Parathyroid adenoma (tissue), 2 donors: ENCODE results near the gene ARFIP2.

ENCODE experiments used
- H2AFZ ChIP-seq: fragments of 300-600 bp; sonication (generic); one replicate; pipeline ENCODE4 v1.7.0; 2017; ENCODE audit warnings: antibody characterized with exemption, mild to moderate bottlenecking
- H3K27ac ChIP-seq: fragments of 300-600 bp; sonication (generic); one replicate; pipeline ENCODE4 v1.7.0; 2017
- H3K27me3 ChIP-seq: fragments of 300-600 bp; sonication (generic); one replicate; pipeline ENCODE4 v1.7.0; 2017; ENCODE audit warnings: low read length; ENCODE audit not compliant: control insufficient read depth, insufficient read depth
- H3K36me3 ChIP-seq: fragments of 300-600 bp; sonication (generic); one replicate; pipeline ENCODE4 v1.7.0; 2017; ENCODE audit warnings: low read length; ENCODE audit not compliant: control insufficient read depth, insufficient read depth
- H3K4me1 ChIP-seq: fragments of 300-600 bp; sonication (generic); one replicate; pipeline ENCODE4 v1.7.0; 2017; ENCODE audit warnings: control low read depth
- H3K4me2 ChIP-seq: fragments of 300-600 bp; sonication (generic); one replicate; pipeline ENCODE4 v1.7.0; 2017; ENCODE audit warnings: low read length
- H3K4me3 ChIP-seq: fragments of 300-600 bp; sonication (generic); one replicate; pipeline ENCODE4 v1.7.0; 2017; ENCODE audit warnings: low read depth, low read length
- H3K79me2 ChIP-seq: fragments of 300-600 bp; sonication (generic); one replicate; pipeline ENCODE4 v1.7.0; 2017; ENCODE audit warnings: control low read depth
- H3K9ac ChIP-seq: fragments of 300-600 bp; sonication (generic); one replicate; pipeline ENCODE4 v1.7.0; 2017; ENCODE audit warnings: mild to moderate bottlenecking
- H3K9me3 ChIP-seq: fragments of 300-600 bp; sonication (generic); one replicate; pipeline ENCODE4 v1.7.0; 2017; ENCODE audit warnings: low read length; ENCODE audit not compliant: control insufficient read depth
- TF ChIP-seq, protein P1 (sequence below): fragments of 300-600 bp; sonication (generic); IDR thresholded peaks from one replicate; pipeline ENCODE4 v1.7.0; 2017; ENCODE audit warnings: antibody characterized with exemption, mild to moderate bottlenecking
- donor health status: primary hyperparathyroidism.

Gene ARFIP2

DNA sequence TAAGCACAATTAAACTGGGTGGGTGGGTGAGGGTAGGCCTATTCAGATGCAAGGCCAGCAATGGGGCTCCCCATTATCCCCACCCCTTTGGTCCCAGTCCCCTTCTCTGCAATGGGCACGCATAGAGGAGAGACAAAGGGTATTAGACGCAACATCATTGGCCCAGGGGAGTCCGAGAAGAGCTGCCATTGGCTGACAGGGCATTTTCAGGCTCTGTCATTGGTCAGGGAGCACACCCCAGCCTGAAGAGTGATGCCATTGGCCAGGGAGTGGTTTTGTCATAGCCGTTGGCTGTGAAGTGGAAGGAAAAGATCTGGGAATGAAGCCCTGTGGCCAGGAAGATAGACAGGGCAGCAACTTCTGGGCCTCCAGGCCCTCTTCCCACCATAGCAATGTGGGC is 4.6 kb downstream of the ARFIP2 start:
- H3K4me2 ChIP-seq, result no peak overlapping the region
- H3K9ac ChIP-seq, result no peak overlapping the region
- no peak overlapping the region for H3K4me3 ChIP-seq
- no peaks in the 10 kb centered on the region for H3K36me3 ChIP-seq
- no peaks in the 10 kb centered on the region for H3K9me3 ChIP-seq
- peaks cover 4% of the 10 kb centered on the region for H3K4me1 ChIP-seq
- H2AFZ ChIP-seq, result no peak overlapping the region
- H3K27ac ChIP-seq, result no peak overlapping the region
- H3K79me2 ChIP-seq, result peaks cover 3% of the 10 kb centered on the region
- TF ChIP-seq, protein P1, sequence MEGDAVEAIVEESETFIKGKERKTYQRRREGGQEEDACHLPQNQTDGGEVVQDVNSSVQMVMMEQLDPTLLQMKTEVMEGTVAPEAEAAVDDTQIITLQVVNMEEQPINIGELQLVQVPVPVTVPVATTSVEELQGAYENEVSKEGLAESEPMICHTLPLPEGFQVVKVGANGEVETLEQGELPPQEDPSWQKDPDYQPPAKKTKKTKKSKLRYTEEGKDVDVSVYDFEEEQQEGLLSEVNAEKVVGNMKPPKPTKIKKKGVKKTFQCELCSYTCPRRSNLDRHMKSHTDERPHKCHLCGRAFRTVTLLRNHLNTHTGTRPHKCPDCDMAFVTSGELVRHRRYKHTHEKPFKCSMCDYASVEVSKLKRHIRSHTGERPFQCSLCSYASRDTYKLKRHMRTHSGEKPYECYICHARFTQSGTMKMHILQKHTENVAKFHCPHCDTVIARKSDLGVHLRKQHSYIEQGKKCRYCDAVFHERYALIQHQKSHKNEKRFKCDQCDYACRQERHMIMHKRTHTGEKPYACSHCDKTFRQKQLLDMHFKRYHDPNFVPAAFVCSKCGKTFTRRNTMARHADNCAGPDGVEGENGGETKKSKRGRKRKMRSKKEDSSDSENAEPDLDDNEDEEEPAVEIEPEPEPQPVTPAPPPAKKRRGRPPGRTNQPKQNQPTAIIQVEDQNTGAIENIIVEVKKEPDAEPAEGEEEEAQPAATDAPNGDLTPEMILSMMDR, result no peak
- no peaks in the 10 kb centered on the region for H3K27me3 ChIP-seq

DNA sequence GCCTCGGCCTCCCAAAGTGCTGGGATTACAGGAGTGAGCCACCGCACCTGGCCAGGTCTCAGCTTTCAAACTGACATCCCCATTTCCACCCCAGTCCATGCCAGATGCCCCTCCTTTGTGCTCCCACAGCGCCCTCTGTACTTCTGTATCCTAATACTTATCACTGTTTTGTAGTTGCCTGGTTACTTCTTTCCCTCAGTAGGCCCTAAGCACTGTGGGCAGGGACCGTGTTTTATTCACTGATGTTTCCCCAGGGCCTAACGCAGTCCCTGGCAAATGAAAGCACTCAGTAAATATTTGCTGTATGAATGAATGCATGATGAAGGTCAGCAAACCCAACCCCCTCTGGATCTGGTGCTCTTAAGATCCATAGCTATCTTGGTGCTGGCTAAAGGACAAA is 5.2 kb downstream of the ARFIP2 start:
- Histone ChIP-seq H3K4me3 (no peak overlapping the region), H3K36me3 (no peaks in the 10 kb centered on the region), H3K27ac (no peak overlapping the region), H3K27me3 (no peaks in the 10 kb centered on the region), H3K9me3 (no peaks in the 10 kb centered on the region), H3K79me2 (peaks cover 3% of the 10 kb centered on the region), H3K4me2 (no peak overlapping the region), H3K4me1 (peaks cover 4% of the 10 kb centered on the region), H3K9ac (no peak overlapping the region), H2AFZ (no peak overlapping the region)
- TF ChIP-seq, protein P1, result no peak

DNA sequence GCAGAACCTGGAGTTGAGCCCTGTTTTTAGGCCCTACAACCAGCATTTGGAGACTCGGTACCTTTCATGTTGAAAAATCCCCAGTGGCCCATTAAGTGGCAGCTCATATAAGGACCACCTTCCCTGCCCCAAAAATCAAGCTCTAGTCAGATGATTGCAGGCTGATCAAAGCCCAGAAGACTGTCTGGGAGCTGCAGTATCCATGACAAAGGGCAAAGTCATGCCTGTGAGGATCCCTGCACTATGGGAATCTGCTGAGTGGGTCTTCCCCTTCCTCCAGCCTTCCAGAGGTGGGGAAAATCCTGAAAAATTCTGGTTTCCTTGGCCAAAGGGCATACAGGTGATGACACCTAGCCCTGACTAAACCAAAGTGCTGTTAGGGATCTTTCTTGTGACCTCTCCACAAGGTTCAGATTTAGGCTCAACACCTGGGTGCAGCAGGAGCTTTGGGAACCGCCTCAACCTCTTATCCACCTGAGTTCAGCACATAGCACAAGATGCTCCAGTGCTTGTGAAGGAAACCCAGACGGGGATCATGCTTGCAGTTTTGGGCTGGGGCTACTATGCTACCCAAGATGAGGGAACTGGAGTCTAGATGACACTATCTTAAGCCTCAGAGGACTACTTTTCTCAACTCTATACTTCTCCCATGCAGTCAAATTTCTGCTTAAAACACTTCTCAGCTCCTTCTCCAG is 6.2 kb downstream of the ARFIP2 start:
- peaks cover 2% of the 10 kb centered on the region for H3K4me1 ChIP-seq
- no peaks in the 10 kb centered on the region for H3K9me3 ChIP-seq
- no peaks in the 10 kb centered on the region for H3K79me2 ChIP-seq
- H3K4me3 ChIP-seq, result no peak overlapping the region
- H2AFZ ChIP-seq, result no peak overlapping the region
- H3K27ac ChIP-seq, result no peak overlapping the region
- no peaks in the 10 kb centered on the region for H3K36me3 ChIP-seq
- no peak overlapping the region for H3K9ac ChIP-seq
- no peak overlapping the region for H3K4me2 ChIP-seq
- H3K27me3 ChIP-seq, result no peaks in the 10 kb centered on the region
- TF ChIP-seq, protein P1, result no peak

DNA sequence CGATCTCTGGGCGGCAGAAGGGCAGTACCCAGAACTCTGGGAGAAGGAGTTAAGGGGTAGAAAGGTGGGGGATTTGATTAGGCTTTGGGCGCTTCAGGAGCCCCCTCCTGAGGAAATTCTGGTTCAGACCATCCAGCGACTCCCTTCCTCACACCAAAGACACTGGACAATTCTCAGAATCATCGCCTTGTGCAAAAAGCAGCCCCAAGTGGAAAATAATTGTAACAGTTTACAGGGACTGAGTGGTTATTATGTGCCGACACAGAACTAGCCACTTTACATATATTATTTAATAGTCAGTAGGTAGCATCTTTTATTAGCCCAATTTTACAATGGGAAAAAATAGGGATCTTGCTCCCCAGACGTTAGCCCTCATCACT is 6.7 kb downstream of the ARFIP2 start:
- H3K27me3 ChIP-seq, result no peaks in the 10 kb centered on the region
- TF ChIP-seq, protein P1, result no peak
- H3K9ac ChIP-seq, result no peak overlapping the region
- H3K36me3 ChIP-seq, result no peaks in the 10 kb centered on the region
- peak overlapping the region; percentile 84 for H3K27ac ChIP-seq
- peak overlapping the region; percentile 65 for H3K4me2 ChIP-seq
- no peaks in the 10 kb centered on the region for H3K9me3 ChIP-seq
- peaks cover 2% of the 10 kb centered on the region for H3K4me1 ChIP-seq
- no peaks in the 10 kb centered on the region for H3K79me2 ChIP-seq
- peak overlapping the region; percentile 85 for H2AFZ ChIP-seq
- peak overlapping the region; percentile 64 for H3K4me3 ChIP-seq
